ENCODE results near the gene SPIB. TPM values are rescaled to one million over a fixed set of nuclear protein-coding genes. Genes with fewer than 3 reads are reported as not detected.
"Not testable (repeated sequence)": the region's sequence is repeated elsewhere in the genome, so short reads cannot be mapped to it uniquely, and the experiment has no call there.

Gene SPIB
- total RNA-seq, 1 donor from 2014 or later: not detected

DNA sequence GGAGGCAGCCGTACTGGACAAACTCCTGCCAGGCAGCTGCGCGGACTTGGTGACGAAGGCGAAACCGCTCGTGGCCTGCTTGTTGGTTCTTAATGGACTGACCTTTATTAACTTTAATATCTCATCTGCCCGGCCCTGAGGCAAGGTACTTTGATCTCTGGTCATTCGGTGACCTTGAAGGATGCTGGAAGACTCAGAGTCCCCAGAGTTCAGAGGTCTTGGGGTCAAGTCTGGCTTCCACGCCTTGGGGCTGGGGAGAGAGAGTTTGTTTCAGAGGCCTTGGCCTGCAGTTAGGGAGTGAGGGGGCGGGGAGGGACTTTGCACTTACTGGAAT is 47.9 kb downstream of the SPIB start:
- TF ChIP-seq, protein P1, sequence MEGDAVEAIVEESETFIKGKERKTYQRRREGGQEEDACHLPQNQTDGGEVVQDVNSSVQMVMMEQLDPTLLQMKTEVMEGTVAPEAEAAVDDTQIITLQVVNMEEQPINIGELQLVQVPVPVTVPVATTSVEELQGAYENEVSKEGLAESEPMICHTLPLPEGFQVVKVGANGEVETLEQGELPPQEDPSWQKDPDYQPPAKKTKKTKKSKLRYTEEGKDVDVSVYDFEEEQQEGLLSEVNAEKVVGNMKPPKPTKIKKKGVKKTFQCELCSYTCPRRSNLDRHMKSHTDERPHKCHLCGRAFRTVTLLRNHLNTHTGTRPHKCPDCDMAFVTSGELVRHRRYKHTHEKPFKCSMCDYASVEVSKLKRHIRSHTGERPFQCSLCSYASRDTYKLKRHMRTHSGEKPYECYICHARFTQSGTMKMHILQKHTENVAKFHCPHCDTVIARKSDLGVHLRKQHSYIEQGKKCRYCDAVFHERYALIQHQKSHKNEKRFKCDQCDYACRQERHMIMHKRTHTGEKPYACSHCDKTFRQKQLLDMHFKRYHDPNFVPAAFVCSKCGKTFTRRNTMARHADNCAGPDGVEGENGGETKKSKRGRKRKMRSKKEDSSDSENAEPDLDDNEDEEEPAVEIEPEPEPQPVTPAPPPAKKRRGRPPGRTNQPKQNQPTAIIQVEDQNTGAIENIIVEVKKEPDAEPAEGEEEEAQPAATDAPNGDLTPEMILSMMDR (IDR thresholded peaks at IDR 0.05; ENCODE audit: insufficient read depth, low read length, poor library complexity, severe bottlenecking): no peak
- Histone ChIP-seq H3K27me3 (ENCODE audit: control insufficient read depth, insufficient read depth, low read length) (peaks cover 6% of the 10 kb centered on the region), H3K4me3 (ENCODE audit: low read depth, low read length) (no peak overlapping the region), H3K36me3 (ENCODE audit: control insufficient read depth, insufficient read depth, low read length) (no peaks in the 10 kb centered on the region)
- DNase-seq (ENCODE audit: low read depth): no peak

DNA sequence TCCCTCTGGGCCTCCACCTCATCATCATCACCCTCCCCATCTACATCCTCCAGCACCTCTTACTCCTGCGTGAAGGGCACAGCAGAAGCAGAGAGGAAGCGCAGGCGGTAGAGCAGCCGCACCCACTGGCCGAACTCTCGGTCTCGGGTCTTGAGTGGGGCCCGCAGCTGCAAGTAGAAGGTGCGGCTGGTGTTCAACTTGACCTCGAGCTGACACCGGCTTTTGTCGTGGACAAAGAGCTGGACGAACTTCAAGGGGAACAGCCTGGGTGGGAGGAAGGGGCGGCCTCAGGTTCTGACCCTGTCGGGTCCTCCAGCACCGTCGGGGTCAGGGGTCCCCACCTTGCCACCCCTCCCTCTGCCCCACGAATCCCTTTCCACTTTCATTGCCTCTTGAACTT is 48.8 kb downstream of the SPIB start:
- Histone ChIP-seq H3K4me3 (ENCODE audit: low read depth, low read length) (no peak overlapping the region), H3K27me3 (ENCODE audit: control insufficient read depth, insufficient read depth, low read length) (peaks cover 6% of the 10 kb centered on the region), H3K36me3 (ENCODE audit: control insufficient read depth, insufficient read depth, low read length) (no peaks in the 10 kb centered on the region)
- DNase-seq (ENCODE audit: low read depth): no peak
- TF ChIP-seq, protein P1 (IDR thresholded peaks at IDR 0.05; ENCODE audit: insufficient read depth, low read length, poor library complexity, severe bottlenecking): no peak

DNA sequence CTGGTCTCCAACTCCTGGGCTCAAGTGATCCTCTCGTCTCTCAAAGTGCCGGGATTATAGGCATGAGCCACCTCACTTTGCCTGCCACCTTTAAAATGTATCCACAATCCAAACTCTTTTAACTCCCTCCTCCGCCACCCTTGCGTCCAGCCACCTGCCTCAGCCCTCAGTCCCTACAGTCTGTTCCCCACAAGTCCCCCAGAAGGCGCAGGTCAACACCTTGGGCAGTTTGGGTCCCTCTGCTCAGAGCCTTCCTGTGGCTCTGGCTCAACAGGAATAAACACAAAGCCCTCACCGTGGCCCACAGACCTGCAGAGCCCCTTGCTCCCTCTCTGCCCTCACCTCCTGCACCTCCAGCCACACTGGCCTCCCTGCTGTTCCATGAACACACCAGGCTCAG is 50.1 kb downstream of the SPIB start:
- no peaks in the 10 kb centered on the region for H3K36me3 ChIP-seq (ENCODE audit: control insufficient read depth, insufficient read depth, low read length)
- no peak for DNase-seq (ENCODE audit: low read depth)
- no peak overlapping the region for H3K4me3 ChIP-seq (ENCODE audit: low read depth, low read length)
- TF ChIP-seq, protein P1 (IDR thresholded peaks at IDR 0.05; ENCODE audit: insufficient read depth, low read length, poor library complexity, severe bottlenecking): peak; percentile 5
- H3K27me3 ChIP-seq (ENCODE audit: control insufficient read depth, insufficient read depth, low read length): peaks cover 6% of the 10 kb centered on the region

DNA sequence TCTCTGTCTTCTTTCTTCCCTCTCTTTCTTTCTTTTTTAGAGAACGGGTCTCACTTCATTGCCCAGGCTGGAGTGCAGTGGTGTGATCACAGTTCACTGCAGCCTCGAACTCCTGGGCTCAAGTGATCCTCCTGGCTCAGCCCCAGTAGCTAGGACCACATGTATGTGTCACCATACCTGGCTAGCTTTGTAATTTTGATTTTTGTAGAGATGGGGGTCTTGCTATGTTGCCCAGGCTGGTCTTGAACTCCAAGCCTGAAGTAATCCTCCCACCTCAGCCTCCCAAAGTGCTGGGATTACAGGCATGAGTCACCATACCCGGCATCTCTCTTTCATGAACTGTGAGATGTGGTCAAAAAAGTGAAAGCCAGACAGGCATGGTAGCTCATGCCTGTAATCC is 54.6 kb downstream of the SPIB start:
- not testable (repeated sequence) for H3K36me3 ChIP-seq (ENCODE audit: control insufficient read depth, insufficient read depth, low read length); H3K27me3 ChIP-seq (ENCODE audit: control insufficient read depth, insufficient read depth, low read length); H3K4me3 ChIP-seq (ENCODE audit: low read depth, low read length); DNase-seq (ENCODE audit: low read depth)

DNA sequence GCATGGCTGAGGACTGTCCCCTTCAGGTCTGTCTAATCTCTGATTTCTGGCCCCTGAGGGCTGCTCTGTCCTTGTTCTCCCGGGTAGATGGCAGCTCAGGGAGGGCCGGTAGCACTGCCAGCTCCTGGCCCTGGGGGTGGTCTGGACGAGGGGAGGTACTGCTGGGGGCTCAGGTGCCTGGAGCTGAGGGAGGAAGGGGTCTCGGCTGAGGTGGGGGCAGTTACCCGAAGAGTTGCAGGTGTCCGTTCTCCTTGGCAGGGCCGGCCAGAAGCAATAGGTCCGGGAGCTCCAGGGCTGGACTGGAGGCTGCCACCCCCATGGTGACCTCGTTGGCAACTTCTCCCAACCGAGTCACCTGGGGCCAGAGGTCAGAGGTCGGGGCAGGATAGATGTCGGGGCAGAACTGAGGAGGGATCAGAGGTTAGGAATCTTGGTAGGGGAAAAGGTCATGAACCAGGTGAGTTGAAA is 56.4 kb downstream of the SPIB start:
- H3K4me3 ChIP-seq (ENCODE audit: low read depth, low read length): no peak overlapping the region
- H3K27me3 ChIP-seq (ENCODE audit: control insufficient read depth, insufficient read depth, low read length): no peaks in the 10 kb centered on the region
- TF ChIP-seq, protein P1 (IDR thresholded peaks at IDR 0.05; ENCODE audit: insufficient read depth, low read length, poor library complexity, severe bottlenecking): no peak
- no peaks in the 10 kb centered on the region for H3K36me3 ChIP-seq (ENCODE audit: control insufficient read depth, insufficient read depth, low read length)
- no peak for DNase-seq (ENCODE audit: low read depth)

DNA sequence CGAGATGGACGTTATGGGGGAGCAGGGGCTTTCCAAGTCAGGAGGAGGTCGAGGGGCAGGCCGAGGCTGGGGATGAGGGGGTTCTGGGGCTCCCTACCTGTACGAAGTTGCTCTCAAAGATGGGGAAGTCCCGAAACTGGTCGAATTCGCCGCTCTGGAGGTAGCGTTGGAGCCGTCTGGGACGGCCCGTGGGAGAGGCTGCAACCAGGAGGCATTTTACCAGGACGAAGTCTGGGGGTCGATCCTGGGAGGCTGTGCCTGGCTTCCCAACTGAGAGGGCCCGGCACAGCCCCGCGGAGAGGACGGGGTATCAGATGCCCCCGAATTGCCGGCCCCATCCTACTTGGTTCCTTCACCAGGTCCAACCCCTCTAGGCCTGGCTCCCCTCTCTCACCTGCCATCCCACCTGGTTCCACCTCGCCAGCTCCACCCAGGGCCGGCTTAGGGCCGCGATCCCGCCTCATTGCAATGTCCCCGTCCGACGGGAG is 57.0 kb downstream of the SPIB start:
- Histone ChIP-seq H3K36me3 (ENCODE audit: control insufficient read depth, insufficient read depth, low read length) (no peaks in the 10 kb centered on the region), H3K27me3 (ENCODE audit: control insufficient read depth, insufficient read depth, low read length) (no peaks in the 10 kb centered on the region), H3K4me3 (ENCODE audit: low read depth, low read length) (peak overlapping the region; percentile 24)
- TF ChIP-seq, protein P1 (IDR thresholded peaks at IDR 0.05; ENCODE audit: insufficient read depth, low read length, poor library complexity, severe bottlenecking): no peak
- DNase-seq (ENCODE audit: low read depth): no peak

Measured in kidney epithelial cell (primary cell).